H54 (cell line): ENCODE data around the gene DDR2.
A peak's percentile ranks its signal among the peaks of the same experiment; 100 is the strongest.

ENCODE experiments used
- DNase-seq: peaks from one replicate; pipeline ENCODE4 v3.0.0; 2011; ENCODE audit warnings: low spot score, mixed read lengths; ENCODE audit not compliant: insufficient read length
- FAIRE-seq: peaks from 3 replicates; lab custom pipeline; 2011; peaks lifted over from hg19 to GRCh38; lab: Jason Lieb, UNC
- POLR2A ChIP-seq: IDR thresholded peaks from 2 replicates; pipeline ENCODE4 v1.6.1; 2011; ENCODE audit warnings: low read depth, mild to moderate bottlenecking, low read length

The DDR2 gene

GRCh38 chr1:162617513-162617912, 14.8 kb upstream of the DDR2 start:
- no peak for DNase-seq
- FAIRE-seq = no peak
- no peak for TF ChIP-seq POLR2A

GRCh38 chr1:162619076-162619475, 13.2 kb upstream of the DDR2 start:
- FAIRE-seq (no peak), DNase-seq (no peak)
- TF ChIP-seq POLR2A = no peak

- TF ChIP-seq POLR2A = no peak
- FAIRE-seq (no peak), DNase-seq (no peak)
These were observed 11.0 kb upstream of the DDR2 start for GRCh38 chr1:162621256-162621655.

GRCh38 chr1:162625679-162626078, 6.6 kb upstream of the DDR2 start:
- FAIRE-seq (no peak), DNase-seq (no peak)
- no peak for TF ChIP-seq POLR2A

GRCh38 chr1:162626094-162626493, 6.2 kb upstream of the DDR2 start:
- FAIRE-seq = no peak
- TF ChIP-seq POLR2A = no peak
- no peak for DNase-seq

- TF ChIP-seq POLR2A = no peak
- DNase-seq = no peak
- FAIRE-seq = no peak
These were observed 5.5 kb upstream of the DDR2 start for GRCh38 chr1:162626761-162627160.

- TF ChIP-seq POLR2A = no peak
- DNase-seq (no peak), FAIRE-seq (no peak)
These were observed 4.5 kb upstream of the DDR2 start for GRCh38 chr1:162627662-162628296.

- FAIRE-seq (no peak), DNase-seq (no peak)
- TF ChIP-seq POLR2A = no peak
These were observed 3.1 kb upstream of the DDR2 start for GRCh38 chr1:162629077-162629627.

- FAIRE-seq = no peak
- no peak for TF ChIP-seq POLR2A
These were observed 2.6 kb upstream of the DDR2 start for GRCh38 chr1:162629651-162630050.

GRCh38 chr1:162631546-162632191, 595 bp upstream of the DDR2 start:
- DNase-seq = peak; percentile 31
- no peak for TF ChIP-seq POLR2A
- FAIRE-seq = no peak

More at GRCh38 chr1:162629651-162630050, 2.6 kb upstream of the DDR2 start:
- no peak for DNase-seq

GRCh38 chr1:162632698-162633080, 425 bp downstream of the DDR2 start:
- DNase-seq (no peak), FAIRE-seq (no peak)
- no peak for TF ChIP-seq POLR2A

- FAIRE-seq (no peak), DNase-seq (no peak)
- no peak for TF ChIP-seq POLR2A
These were observed 958 bp downstream of the DDR2 start for GRCh38 chr1:162633081-162633762.

GRCh38 chr1:162635418-162635817, 3.2 kb downstream of the DDR2 start:
- no peak for TF ChIP-seq POLR2A
- FAIRE-seq (no peak), DNase-seq (no peak)

GRCh38 chr1:162639718-162640117, 7.5 kb downstream of the DDR2 start:
- FAIRE-seq (no peak), DNase-seq (no peak)
- no peak for TF ChIP-seq POLR2A

- FAIRE-seq (no peak), DNase-seq (no peak)
- no peak for TF ChIP-seq POLR2A
These were observed 8.8 kb downstream of the DDR2 start for GRCh38 chr1:162641114-162641513.
